Jurkat, Clone E6-1 (cell line): ENCODE data around the gene PLG.
"Not testable (repeated sequence)": the region's sequence is repeated elsewhere in the genome, so short reads cannot be mapped to it uniquely, and the experiment has no call there.

Experiments used
- DNase-seq: peaks from one replicate; pipeline ENCODE4 v3.0.0-alpha.2; 2011; ENCODE audit warnings: low read depth, low spot score
- H3K4me3 ChIP-seq: 2 replicates; pipeline ENCODE4 v1.5.1; 2011; ENCODE audit warnings: mild to moderate bottlenecking, low read length, control low read depth, moderate library complexity

Gene PLG

GRCh38 chr6:160795721-160796120 lies 93.7 kb downstream of the PLG start:
- no peak overlapping the region for H3K4me3 ChIP-seq
- no peak for DNase-seq

GRCh38 chr6:160798625-160799024 lies 96.6 kb downstream of the PLG start:
- no peak for DNase-seq

GRCh38 chr6:160799801-160800506 lies 97.9 kb downstream of the PLG start:
- no peak for DNase-seq
- H3K4me3 ChIP-seq = no peak overlapping the region

More at GRCh38 chr6:160798625-160799024, 96.6 kb downstream of the PLG start:
- H3K4me3 ChIP-seq = no peak overlapping the region

- no peak overlapping the region for H3K4me3 ChIP-seq
- no peak for DNase-seq
Observed at GRCh38 chr6:160801418-160801817, 99.4 kb downstream of the PLG start.

- H3K4me3 ChIP-seq, DNase-seq: not testable (repeated sequence)
Observed at GRCh38 chr6:160802049-160802448, 100.0 kb downstream of the PLG start.
